ENCODE results near the gene SLC15A4.

SLC15A4 gene

DNA sequence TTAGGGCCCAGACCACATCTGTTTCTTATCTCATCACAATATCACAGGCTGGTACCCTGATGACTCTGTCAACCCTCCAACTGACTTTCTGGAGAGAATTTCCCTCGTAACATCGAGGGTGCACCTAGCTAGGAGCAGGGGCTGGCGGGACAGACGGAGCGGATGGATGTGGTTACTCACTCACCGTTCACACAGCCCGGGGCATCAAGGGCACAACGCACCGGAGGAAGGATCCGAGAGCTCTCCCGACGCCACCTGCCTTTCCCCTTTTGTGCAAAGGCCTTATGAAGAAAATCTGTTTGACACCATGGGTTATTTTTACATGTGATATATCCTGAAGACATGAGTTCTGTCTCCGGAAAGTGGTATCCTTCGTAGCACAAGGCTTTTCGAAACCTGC, 31.4 kb downstream of the SLC15A4 start:
- DNase-seq = no peak

DNA sequence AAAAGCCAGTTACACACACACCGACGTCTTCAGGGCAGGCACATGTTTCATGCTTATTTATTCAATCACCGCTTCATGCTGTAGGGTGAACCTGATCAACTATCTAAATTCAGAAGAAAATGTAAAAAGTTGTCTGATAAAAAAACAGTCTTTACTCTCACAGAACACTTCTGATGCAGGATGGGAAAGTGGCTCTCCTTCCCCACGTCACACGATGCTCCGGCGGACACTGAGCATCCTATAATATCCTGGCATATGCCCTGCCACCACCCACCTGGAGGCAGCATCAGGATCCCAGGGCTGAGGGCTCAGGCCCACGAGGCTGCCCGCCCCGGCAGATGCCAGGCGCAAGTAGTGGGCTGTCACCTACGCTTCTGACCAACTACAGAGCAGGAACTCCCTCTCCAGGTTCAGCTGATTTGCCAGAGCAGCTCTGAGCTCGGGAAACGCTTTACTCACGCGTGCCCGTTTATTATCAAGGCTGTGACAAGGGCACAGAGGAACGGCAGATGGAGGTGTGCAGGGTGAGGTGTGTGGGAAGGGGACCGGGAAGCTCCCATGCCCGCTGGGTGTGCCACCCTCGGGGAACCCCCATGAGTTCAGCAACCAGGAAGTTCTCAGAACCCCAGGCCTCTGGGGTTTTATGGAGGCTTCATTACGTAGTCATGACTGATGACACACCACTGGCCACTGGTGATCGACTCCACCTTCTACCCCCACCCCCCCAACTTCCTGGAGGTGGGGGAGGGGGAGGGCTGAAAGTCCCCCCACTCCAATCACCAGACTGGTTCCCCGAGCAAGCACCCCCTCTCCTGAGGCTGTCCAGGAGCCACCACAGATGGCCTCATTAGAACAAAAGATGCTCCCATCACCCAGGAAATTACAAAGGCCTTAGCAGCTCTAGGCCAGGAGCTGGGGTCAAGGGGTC, 32.1 kb downstream of the SLC15A4 start:
- DNase-seq = no peak

- DNase-seq = no peak
Observed at GRCh38 chr12:128790653-128791373, 32.9 kb downstream of the SLC15A4 start.

- no peak for DNase-seq
Observed at GRCh38 chr12:128790221-128790620, 33.5 kb downstream of the SLC15A4 start.

- DNase-seq = no peak
Observed at GRCh38 chr12:128789356-128789929, 34.3 kb downstream of the SLC15A4 start.

GRCh38 chr12:128787827-128788226, 35.9 kb downstream of the SLC15A4 start:
- no peak for DNase-seq

DNA sequence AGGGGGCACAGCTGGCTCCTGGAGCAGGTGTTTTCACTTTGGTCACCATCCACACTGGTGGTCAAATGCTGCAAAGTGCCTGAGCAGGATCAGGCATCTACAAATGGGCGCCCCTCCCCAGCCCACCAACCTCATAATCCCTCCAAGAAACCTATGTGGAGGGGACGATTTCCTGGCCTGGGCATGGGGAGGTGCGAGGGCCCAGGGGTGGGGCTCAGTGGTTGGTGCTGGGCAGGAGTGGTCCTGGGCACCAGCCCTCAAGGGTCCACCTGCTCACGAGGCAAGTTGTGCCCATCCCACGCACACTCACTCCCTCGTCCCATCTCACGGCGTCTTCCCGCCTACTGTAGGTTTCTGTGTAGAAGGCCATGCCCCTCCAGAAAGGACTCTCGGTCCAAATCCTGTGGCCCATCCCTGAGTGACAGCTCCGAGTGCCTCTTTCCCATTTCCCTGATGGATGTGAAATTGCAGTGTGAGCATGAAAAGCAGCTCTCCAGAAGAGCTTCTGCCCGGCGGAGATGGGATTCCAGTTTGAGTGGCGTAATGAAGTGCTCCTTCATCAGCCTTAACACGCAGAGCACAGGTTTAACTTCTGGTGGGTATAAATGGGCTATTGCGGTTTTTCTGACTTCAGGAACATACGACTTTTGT, 36.9 kb downstream of the SLC15A4 start:
- no peak for DNase-seq

GRCh38 chr12:128784030-128784760, 39.6 kb downstream of the SLC15A4 start:
- no peak for DNase-seq

- DNase-seq = no peak
Observed at GRCh38 chr12:128783129-128783574, 40.6 kb downstream of the SLC15A4 start.

DNA sequence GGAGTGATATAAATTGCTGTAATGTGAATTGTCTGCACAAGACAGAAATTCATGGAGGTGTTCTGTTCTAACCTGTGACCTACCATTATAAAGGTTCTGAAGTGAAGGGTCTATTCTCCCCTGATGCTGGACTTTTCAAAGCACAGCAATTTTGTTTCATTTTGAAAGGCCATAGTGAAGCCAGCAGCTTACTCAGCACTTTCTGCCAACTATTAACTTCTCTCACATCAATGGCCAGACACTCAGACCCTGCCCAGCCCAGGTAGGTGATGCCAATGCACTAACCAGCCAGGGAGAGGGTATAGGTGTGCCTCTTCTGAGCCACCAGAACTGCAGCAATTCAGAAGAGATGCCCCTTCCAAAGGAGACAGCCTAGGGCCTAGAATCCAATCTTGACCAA, 43.9 kb downstream of the SLC15A4 start:
- DNase-seq = no peak

- no peak for DNase-seq
Observed at GRCh38 chr12:128772249-128772648, 51.5 kb downstream of the SLC15A4 start.

DNA sequence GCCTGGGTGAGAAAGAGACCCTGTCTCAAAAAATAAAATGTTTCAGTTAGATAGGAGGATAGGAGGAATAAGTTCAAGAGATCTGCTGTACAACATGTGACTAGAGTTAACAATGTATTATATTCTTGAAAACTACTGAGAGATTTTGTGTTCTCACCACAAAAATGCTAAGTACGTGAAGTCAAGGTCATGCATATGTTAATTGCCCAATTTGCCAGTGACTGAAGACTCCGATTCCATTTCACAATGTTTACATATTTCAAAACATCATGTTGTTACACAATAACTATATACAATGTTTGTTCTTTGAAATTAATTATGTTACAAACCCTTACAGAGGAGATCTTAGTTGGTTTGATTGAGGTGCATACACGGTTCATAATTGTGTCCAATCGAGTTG, 52.1 kb downstream of the SLC15A4 start:
- no peak for DNase-seq

DNA sequence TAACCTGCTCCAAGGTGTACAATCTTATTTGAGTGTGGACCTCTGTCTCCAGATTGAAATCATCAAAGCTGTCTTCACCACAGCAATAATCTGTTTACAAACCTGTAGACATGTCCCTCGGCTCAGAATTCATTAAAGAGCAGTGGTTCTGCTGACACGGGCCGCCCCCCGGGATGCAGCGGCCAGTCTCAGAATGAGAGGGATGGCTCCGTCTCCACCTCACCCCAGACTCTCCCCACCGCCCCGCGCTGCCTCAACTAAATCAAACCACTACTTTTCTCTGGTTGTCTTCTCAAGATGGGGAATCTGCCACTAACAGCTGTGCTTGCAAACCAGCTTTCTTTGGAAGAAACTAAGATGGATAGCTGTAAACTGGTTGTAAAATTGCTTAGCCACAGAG, 56.2 kb downstream of the SLC15A4 start:
- DNase-seq = no peak

DNA sequence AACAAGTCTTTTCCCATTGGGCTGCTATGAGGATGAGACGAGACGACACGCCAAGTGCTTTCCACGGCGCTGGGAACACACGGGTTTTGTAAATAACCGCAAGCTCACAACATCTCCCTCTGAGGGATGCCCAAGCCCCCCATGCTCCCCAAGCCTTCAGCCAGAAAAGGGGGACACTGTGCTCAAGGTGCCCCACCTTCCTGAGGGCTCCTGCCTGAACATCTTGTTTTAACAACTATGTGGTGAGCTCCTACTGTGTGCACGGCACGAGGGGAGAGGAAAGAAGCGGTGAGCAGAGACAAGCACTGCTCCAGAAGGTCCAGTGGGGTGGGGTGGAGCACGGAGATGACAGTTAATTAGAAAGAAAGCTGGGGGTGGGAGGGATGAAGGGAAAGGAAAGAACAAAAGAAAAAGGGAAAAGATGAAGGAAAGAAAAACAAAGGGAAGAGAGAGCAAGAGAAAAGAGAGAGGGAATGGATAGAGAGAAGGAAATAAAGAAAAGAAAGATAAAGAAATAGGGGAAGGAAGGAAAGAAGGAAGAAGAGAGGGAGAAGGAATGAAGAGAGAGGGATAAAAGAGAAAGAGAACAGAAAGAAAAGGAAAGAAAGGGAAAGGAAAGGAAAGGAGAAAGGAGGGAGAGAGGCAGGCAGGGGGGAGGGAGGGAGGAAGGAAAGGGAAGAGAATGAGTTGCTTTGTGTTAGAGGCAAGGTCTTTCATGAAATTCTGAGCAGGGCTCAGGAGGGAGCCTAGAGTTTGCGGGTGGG, 56.8 kb downstream of the SLC15A4 start:
- DNase-seq = no peak

DNA sequence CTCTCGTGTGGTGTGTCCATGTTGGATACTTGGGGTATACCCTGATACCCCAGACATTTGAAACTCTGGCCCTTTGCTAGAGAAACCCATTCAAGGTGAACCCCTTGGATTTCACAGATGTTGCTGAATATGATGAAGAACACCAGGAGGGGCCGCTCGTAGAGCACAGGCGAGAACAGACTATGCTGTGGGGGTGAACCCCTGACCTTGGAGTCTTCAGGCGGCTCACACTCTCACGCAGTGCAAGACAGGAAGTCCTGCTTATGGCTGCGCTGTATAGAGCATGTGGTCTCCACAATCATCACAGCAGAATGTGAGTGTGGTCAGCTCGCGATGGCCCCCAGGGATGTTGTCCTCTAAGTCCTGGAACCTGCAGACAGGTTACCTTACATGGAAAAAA, 60.4 kb downstream of the SLC15A4 start:
- DNase-seq = no peak

DNA sequence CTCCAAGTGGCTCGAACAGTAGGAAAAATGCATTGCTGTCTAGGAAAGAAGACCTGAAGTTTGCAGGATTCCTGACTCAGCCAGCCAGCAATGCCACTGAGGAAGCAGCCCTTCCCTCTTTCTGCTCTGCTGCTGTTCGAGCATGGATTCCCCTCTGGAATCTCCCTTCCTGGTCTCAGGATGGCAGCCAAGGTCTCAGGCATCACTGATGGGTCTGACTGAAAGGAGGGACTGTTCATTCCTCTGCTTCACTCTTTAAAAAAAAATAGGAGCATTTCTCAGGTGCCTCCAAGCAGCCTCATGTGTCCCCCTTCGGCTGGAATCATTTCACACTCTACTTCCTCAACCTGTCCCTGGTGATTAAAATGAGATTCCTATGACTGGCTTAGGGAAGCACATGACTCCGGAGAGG, 62.4 kb downstream of the SLC15A4 start:
- no peak for DNase-seq

GRCh38 chr12:128755566-128755965, 68.2 kb downstream of the SLC15A4 start:
- DNase-seq = no peak

- DNase-seq = no peak
Observed at GRCh38 chr12:128754275-128754674, 69.5 kb downstream of the SLC15A4 start.

DNA sequence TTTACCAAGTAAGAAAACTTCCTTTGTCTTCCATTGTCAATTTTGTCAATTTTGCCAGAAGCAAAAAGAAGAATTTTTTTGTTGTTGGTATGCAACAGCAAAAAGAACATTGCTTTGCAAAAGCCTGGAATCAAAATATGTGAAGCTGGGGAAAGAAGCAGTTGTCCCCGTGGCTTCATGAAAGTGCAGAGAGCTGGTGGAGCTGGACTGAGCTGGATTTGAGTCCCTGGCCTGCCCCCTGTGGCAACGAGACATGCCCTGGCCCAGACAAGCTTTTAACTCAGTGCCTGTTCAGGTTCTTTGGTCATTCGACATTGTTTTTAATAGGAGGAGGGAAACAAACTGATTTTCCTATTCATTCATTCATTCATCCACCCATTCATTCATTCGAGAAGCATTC, 70.3 kb downstream of the SLC15A4 start:
- DNase-seq = no peak

GRCh38 chr12:128752386-128752785, 71.4 kb downstream of the SLC15A4 start:
- DNase-seq = no peak

DNA sequence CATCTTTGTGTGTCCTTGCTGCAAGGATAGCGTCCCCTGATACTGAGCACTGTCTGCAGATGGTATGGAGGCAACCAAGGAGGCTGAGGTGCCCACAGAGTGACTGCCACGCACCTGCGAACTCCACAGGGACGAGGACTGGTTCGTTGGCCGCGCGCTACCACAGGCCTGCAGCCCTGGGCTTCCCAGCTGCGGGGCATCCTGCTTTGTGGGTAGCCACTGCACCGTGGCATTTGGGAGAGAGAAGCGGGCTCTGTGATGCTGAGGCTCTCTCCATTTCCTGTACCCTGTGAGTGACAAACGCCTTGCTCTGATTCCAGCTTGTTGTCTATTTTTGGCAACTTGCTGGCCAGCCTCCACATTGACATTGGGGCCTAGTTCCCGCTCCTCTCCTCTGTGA, 76.3 kb downstream of the SLC15A4 start:
- no peak for DNase-seq
